Measurements from ENCODE around the gene ZNF25.

DNA sequence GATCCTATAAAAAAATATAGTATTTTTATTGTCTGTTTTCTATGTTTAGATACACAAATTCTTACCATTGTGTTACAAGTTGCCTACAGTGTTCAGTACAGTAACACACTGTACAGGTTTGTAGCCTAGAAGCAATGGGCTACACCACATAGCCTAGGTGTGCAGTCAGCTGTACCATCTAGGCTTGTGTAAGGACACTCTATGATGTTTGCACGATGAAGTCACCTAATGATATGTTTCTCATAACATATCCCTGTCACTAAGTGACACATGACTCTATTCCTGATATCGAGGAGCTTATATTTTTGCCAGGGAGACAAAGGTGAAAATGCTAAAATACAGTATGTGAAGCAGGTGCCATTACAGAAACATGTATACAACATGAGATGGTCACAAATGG, 18.6 kb downstream of the ZNF25 start:
- TF ChIP-seq, protein P1, sequence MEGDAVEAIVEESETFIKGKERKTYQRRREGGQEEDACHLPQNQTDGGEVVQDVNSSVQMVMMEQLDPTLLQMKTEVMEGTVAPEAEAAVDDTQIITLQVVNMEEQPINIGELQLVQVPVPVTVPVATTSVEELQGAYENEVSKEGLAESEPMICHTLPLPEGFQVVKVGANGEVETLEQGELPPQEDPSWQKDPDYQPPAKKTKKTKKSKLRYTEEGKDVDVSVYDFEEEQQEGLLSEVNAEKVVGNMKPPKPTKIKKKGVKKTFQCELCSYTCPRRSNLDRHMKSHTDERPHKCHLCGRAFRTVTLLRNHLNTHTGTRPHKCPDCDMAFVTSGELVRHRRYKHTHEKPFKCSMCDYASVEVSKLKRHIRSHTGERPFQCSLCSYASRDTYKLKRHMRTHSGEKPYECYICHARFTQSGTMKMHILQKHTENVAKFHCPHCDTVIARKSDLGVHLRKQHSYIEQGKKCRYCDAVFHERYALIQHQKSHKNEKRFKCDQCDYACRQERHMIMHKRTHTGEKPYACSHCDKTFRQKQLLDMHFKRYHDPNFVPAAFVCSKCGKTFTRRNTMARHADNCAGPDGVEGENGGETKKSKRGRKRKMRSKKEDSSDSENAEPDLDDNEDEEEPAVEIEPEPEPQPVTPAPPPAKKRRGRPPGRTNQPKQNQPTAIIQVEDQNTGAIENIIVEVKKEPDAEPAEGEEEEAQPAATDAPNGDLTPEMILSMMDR (IDR thresholded peaks at IDR 0.05; ENCODE audit: poor library complexity), result no peak
- no peak for TF ChIP-seq EZH2phosphoT487 (IDR thresholded peaks at IDR 0.05; ENCODE audit: low read depth, severe bottlenecking, unreplicated experiment)
- no peak for TF ChIP-seq EZH2 (IDR thresholded peaks at IDR 0.05; ENCODE audit: borderline replicate concordance)

Measured in hepatocyte (in vitro differentiated cells).